GM21447 (cell line): Measurements from ENCODE around the gene TGM1.
"Not testable (repeated sequence)": the region's sequence is repeated elsewhere in the genome, so short reads cannot be mapped to it uniquely, and the experiment has no call there.

Source experiments
- ATAC-seq: cut with Tn5 transposase; IDR thresholded peaks from one replicate; pipeline ENCODE4 v1.9.1; 2021; ENCODE audit not compliant: unreplicated experiment

Gene TGM1

DNA sequence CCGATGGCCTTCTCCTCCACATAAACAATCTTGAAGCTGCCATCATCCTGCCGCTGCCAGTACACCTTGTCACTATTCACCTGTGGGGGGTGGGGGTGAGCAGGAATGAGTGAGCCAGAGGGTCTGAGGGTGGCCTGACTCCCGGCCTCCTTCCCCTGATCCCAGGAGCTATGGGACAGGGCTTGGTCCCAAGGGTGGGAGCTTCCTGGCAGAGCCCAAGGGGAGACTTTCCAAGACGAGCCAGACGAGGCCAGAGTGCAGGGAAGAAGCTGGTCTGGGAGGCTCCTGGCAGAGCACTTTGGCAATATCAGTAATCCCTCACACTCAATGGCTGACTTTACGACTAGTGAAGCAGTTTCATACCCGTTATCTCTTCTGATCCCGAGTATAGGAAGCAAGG lies 7.5 kb downstream of the TGM1 start:
- ATAC-seq = no peak

DNA sequence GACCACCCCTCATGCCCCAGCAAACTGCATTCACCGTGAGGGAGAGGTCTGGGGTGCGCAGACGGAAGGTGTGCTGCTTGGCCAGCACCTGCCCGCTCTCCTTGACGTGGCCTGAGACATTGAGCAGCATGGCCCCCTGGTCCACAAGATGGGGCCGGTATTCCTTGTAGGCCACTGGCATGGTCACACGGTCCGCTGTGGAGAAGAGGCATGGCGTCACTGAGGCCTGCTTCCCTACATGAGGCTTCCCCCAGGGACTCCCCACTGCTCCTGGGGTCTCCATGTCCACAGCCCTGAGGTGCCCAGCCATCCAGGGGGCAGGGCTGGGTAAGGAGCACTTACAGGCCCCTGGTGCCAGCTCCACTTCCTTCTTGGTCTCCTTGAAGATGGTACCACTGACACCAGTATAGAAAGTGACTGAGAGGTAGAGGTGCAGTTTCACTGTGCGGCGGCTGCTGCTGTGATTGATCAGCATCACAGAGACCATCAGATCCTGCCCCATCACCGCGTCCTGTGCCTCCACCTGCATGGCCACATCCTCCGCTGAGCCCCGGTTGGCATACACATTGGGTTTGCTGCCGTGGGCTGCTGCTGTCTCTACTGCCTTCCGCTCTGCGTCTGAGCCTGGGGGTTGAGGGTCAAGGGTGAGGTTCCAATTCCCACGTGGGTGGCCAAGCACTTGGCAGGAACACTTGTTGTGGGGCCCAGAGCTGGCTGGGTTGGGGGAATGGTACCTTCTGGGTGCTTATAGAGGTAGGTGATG lies 8.2 kb downstream of the TGM1 start:
- ATAC-seq = no peak

DNA sequence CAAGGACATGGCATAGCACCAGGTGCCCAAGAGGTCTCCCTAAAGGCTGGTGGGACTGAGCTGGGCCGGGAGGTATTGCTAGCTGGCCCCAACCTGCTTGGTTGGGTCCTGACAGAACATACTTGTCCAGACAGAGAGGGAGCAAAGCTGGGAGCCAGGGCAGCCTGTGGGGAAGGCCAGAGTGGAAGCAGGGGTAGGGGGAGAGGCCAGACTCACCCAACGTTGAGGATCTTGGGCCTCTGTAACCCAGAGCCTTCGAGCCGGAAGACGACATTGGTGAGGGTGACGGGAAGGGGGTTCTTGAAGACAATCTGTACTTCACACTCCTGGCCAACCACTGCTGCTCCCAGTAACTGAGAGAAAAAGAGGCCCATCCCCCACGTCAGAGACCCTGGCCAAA lies 9.0 kb downstream of the TGM1 start:
- ATAC-seq = no peak

DNA sequence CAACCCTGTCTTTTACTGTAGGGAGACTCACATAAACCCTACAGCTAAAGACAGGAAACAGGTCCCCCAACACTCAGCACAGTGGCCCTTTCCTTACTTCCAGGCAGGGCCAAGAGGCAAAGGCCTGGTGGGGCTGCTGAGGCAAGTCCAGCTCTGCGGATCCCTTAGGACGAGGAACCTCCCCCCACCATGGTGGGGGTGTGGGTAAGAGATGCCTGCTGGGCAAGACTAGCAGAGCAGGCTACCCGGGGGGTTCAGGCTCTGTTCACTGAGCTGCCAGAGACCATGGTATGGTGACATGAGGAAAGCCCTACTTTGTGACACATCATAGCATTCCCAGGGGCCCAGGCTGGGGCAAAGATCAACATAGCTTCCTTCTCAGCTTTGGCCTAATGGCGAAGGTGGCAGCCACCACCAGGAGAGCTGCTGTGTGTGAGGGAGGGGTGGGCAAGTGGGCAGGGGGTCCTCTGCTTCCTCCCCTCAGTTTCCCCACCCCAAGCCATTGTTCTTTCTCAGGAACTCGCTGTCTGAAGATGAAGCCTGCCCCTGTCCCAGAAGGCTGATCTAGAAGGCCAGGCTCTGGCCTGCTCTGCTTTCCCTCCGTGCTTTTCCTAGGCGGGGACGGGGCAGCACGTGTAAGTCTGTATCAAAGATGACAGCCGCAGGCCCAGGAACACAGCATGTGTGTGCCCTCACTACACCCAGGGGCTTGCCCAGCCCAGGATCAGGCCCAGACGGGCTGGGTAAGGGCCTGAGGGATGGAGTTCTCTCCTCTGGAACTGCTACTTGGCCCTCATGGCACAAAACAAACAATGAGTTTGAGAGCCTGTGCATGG lies 10.5 kb downstream of the TGM1 start:
- no peak for ATAC-seq

DNA sequence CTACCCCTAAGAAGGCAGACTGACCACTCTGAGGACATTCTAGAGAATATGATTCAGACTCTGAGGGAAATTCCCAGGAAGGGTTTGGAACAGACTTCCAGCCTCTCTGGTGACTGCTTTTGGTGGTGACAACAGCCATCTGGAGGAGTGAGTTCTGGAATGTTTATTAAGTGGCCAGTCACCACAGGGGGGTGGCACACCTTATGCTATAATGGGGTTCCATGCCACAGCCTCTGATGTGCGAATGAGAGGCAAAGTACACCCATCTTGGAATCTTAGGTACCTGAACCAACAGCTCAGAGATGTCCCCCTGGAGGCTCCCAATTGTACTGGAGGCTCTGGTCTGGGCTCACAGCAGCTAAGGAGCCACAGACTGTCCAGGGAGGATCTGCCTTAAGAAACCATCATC lies 11.1 kb downstream of the TGM1 start:
- ATAC-seq = no peak

DNA sequence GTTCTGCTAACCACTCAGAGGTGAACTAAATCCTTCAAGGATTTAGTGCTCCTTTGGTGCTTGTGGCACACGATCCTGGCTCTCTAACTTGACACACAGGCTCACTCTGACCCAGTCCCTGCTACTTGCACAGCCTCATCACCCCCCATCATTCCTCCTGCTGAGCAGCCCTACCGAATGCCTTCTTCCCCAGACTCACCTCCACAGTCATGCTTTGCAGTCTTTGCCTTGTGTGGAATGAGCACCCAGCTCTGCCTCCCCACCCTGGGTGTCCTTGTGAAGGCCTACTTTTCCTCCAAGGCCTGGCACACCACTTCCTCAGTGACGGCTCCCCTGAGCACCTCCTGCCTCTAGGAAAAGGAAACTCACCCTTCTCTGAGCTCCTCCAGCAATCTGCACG lies 12.6 kb downstream of the TGM1 start:
- ATAC-seq = no peak

DNA sequence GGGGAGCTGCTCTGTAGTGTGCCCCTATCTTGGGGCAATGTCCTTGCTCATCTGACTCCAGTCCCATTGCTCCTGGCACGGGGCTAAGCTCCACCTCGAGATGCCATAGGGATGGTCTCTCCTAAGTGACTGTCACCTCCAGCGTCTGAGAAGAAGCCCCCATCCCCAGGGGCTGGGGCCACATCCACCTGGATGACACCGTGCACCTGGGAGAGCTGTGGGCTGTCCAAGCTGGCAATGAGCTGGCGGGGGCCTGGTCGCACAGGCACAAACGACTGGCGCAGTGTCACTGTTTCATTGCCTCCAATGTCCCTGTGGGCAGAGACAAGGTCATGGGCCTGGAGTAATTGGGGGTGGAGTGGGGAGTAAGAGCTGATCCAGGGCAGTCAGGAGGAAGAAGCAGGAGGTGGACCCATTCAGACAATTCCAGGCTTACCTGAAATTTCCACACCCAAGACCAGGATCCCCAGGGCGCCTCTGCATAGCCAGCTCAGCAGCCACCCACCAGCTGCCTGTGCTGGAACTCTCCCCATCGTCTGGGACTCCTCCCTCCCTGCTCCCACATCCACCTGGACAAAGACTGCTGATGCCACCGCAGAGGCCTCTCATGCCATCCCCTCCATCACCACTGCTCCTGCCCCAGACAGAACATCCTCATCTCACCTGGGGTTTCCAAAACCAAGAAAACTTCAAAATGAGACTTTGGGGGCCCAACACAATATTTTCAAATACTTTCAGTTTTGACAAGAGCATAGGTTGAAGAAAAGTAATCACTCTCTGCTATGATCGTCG lies 13.6 kb downstream of the TGM1 start:
- ATAC-seq = no peak

DNA sequence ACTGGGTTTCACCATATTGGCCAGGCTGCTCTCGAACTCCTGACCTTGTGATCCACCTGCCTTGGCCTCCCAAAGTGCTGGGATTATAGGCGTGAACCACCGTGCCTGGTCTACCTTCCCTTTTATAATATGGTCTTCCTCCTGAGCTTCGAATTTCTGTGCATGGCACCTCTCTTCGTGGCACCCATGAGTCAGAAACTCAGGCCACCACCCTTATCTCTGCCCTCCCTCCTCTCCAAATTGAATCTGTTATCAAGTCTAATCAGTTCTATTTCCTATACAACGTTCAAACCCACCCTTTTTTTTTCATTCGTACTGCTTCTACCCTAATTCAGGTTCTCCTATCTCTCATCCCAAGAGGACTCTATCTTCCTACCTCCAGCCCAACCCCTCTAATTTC lies 15.6 kb downstream of the TGM1 start:
- no peak for ATAC-seq

DNA sequence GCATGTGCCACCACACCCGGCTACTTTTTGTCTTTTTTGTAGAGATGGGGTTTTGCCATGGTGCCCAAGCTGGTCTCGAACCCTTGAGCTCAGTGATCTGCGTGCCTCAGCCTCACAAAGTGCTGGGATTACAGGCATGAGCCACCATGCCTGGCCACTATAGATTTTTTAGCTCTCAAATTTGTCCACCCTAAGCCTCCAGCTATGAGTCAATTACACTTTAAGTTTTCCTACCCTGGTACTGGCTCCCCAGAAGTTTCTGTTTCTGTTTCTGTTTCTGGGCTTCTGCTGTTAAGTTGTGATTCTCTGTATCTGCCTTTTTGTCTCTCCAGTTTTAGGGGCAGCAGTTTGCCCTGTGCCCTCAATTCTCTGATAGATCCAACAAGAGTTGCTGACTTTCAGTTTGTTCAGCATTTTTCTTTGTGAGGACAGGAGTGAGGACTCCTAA lies 16.2 kb downstream of the TGM1 start:
- peak; percentile 26 for ATAC-seq

DNA sequence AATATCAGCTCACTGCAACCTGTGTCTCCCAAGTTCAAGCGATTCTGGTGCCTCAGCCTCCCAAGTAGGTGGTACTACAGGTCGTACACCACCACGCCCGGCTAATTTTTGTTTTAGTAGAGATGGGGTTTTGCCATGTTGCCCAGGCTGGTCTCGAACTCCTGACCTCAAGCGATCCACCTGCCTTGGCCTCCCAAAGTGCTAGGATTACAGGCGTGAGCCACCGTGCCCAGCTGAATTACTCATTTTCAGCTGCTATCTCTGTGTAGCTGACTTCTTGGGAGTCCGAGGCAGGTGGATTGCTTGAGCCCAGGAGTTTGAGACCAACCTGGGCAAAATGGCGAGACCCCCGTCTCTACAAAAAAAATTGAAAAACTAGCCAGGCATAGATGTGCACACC lies 17.6 kb downstream of the TGM1 start:
- ATAC-seq = not testable (repeated sequence)

DNA sequence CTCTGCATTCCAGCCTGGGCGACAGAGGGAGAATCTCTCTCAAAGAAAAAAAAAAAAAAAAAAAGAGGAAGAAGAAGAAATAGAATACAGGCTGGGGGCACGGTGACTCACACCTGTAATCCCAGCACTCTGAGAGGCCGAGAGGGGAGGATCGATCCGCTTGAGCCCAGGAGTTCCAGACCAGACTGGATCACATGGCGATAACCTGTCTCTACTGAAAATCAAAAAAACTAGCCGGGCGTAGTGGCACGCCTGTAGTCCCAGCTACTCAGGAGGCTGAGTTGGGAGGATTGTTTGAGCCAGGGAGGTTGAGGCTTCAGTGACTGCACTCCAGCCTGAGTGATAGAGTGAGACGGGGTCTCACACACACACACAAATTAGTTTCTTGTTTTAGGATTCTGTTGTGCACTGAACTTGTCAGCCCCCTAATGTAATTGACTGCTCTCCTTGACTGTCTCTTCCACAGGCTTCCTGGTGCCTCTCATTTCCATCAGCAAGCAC lies 19.6 kb downstream of the TGM1 start:
- ATAC-seq = no peak

DNA sequence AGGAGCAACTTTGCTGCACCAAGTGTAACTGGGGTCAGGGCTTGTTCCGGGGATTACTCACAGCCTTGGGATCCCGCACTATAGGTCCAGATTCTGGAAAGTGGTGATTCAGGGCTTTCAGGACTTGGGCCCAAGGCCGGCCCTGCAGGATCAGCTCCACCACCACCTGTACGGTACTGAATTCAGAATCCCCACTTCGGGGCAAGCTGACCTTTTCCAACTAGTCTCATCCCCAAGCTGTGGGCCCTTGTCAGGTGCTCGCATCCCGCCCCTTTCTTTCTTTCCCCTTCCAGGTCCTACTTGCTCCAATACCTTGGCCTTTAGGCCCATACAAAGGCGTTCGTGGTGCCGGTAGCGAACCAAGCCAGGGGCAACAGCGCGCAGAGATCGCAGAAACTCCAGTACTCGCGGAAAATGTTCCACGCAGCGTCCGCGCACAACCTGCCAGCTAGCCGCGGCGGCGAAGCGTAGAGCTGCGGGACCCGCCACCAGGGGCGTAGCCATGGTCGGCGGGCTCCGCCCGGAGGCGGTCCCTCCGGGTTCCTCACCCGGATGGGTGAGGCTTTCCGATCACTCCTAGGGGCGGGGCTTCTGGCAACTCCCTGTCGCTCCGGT lies 21.0 kb downstream of the TGM1 start:
- peak; percentile 70 for ATAC-seq

DNA sequence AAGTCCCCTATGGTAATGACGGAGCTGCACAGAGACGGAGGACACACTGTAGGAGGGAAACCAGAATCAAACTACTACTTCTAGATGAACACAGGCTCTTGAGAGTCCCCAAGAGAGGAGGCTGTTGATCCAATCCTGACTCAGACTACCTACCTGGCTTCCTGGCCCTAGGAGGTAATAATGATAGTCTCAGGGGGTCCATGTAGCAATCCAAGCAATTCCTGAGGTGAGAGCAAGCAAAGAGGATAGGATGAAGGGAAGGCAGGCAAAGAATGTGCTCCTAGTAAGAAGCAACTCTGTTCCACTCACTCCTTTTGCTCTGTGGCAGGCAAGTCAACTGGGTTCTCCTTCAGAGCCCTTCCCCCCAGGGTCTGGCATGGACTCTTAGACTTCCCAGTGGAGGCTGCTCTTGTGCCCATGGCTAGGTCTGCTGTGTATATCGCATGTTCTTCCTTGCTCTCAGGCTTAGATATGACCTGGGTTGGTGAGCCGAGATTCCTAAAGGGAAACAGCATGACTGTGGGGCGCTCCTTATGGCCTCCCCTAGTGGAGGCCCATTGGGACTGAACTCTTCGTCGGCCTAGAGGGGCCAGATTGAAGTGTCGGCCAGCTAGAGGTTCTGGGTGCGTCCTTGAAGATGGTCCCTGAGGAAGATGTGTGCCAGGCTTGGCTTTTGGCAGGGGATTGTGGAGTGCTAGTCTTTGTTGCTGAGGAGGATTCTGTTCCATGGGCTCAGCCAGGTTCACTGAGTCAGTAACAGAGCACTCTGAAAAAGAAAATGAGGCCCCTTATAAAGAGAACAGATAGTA lies 22.7 kb downstream of the TGM1 start:
- ATAC-seq = no peak

DNA sequence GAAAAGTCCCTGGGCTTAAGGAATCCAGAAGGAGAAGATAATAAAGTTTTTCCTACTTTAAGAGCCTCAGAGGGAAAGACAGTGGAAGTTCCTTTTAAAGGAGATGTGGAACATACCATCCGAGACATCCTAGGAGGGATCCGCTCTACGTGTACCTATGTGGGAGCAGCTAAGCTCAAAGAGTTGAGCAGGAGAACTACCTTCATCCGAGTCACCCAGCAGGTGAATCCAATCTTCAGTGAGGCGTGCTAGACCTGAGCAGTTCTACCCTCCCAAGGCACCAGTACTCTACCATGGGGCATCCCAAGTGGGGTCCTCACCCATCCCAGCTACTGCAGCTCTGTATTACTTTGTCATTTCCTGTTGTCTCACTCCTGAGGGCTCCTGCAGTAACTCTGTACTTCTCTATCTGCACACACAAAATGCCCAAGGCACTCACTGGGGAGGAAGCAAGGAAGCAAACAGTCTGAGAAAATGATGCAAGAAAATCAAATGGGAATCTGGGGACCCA lies 24.4 kb downstream of the TGM1 start:
- no peak for ATAC-seq

DNA sequence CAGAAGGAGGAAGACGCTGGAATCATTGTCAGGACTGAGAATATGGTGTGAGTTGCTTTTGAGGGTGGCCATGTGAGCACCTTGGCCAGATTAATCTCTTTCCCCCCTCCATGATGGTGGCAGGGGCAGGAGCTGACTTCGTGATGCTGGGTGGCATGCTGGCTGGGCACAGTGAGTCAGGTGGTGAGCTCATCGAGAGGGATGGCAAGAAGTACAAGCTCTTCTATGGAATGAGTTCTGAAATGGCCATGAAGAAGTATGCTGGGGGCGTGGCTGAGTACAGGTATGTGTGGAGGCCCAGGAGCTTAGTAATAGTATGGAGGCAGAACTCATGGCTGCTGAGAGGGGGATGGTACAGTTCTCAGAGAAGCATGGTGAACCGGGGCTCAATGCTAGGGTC lies 24.9 kb downstream of the TGM1 start:
- ATAC-seq = no peak

DNA sequence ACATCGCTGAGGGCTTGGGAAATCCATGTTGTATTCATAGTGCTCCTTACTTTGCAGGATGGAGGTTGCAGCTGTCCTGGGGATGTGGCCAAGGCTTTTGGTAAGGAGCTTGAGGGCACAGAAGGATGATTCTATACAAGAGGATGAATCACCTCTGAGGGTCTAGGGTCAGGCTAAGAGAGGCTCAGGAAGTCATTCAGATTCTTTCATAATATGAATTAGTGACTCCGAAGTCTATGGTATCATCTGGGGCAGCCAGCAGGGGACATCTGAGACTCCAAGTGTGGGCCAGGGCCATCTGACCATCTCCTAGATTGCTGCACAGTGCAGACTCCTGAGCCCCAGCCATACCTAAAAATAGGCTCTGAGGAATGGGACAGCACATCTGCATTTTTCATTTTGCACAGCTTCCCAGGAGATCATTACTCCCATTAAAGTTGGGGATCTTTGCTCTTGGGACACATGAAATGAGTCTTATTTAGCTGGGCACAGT lies 25.5 kb downstream of the TGM1 start:
- ATAC-seq = no peak

DNA sequence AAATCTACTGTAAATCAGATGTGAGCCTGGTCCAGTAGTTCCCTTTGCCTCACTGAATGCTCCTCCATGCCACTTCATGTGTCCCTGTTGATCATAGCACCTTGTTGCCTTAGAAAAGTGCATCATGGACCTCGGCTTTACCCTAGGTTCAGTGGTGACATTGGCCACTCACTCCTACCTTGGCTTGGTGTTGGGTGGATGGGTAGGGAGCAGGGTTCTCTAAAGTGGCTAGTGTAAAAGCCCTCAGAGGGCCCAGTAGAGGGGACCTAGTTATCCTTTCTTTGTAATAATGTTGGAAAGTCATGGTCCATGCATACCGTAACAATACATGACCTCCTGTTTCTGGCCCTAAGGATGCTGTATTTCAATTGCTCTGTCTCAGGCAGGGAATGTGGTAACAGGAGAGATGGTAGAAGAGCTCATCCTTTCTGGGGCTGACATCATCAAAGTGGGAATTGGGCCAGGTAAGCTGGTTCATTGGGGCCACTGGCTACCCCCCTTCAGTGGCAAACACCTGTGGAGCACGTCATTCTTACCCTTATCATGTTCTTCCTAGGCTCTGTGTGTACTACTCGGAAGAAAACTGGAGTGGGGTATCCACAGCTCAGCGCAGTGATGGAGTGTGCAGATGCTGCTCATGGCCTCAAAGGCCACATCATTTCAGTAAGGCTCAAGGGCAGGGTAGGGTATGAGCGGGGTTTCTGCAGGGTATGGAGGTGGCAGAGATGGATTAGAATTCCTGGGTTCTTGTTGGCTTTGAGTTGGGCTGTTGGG lies 26.1 kb downstream of the TGM1 start:
- no peak for ATAC-seq

DNA sequence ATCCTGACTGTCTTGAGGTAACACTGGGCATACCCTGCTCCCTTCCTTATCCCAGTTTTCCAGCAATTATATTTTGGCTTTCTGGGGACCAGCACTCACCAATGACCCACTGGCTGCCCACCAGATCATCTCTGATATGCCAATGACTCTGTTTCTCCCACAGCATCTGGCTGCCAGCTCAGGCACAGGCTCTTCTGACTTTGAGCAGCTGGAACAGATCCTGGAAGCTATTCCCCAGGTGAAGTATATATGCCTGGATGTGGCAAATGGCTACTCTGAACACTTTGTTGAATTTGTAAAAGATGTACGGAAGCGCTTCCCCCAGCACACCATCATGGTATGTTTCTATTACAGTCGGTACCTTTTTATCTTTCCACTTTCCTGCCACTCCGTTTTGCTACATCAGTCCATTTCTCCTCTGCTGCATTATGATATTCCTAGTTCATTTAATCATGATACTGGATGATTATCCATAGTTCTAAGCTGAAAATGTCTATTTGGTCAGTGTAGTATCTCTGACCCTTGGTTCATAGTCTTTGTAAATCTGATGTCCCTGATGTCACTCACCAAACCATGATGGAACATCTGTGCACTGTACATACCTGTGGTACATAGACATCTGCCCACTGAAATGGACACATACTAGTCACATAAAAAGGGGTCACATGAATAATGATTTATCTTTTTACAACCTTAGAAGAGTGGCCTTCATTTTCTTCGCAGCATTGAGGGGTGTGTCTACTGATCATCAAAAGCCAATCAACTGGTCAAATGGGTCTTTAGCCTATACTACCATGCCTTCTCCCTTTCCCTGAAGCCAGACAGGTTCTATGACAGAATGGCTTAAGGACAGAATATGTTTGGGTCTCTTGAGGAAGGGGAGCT lies 26.9 kb downstream of the TGM1 start:
- ATAC-seq = no peak
